Measurements from ENCODE around the gene AGBL1.
"Not testable (repeated sequence)": the region's sequence is repeated elsewhere in the genome, so short reads cannot be mapped to it uniquely, and the experiment has no call there.

The AGBL1 gene

GRCh38 chr15:86505951-86506350 lies 426.3 kb downstream of the AGBL1 start:
- DNase-seq (ENCODE audit: low read depth in 2 of 2), result no peak

- DNase-seq (ENCODE audit: low read depth in 2 of 2), result no peak
These were observed 426.7 kb downstream of the AGBL1 start for GRCh38 chr15:86506401-86506800.

GRCh38 chr15:86515625-86516024 lies 436.0 kb downstream of the AGBL1 start:
- DNase-seq (ENCODE audit: low read depth in 2 of 2), result no peak

GRCh38 chr15:86522721-86523120 lies 443.1 kb downstream of the AGBL1 start:
- DNase-seq (ENCODE audit: low read depth in 2 of 2), result no peak

- no peak for DNase-seq (ENCODE audit: low read depth in 2 of 2)
These were observed 447.4 kb downstream of the AGBL1 start for GRCh38 chr15:86526938-86527690.

- DNase-seq (ENCODE audit: low read depth in 2 of 2), result not testable (repeated sequence)
These were observed 448.4 kb downstream of the AGBL1 start for GRCh38 chr15:86528094-86528493.

- DNase-seq (ENCODE audit: low read depth in 2 of 2), result no peak
These were observed 458.5 kb downstream of the AGBL1 start for GRCh38 chr15:86538141-86538540.

- no peak for DNase-seq (ENCODE audit: low read depth in 2 of 2)
These were observed 461.3 kb downstream of the AGBL1 start for GRCh38 chr15:86540840-86541467.

GRCh38 chr15:86541540-86541939 lies 461.9 kb downstream of the AGBL1 start:
- no peak for DNase-seq (ENCODE audit: low read depth in 2 of 2)

GRCh38 chr15:86550075-86550474 lies 470.4 kb downstream of the AGBL1 start:
- DNase-seq (ENCODE audit: low read depth in 2 of 2), result no peak

GRCh38 chr15:86553108-86553507 lies 473.4 kb downstream of the AGBL1 start:
- DNase-seq (ENCODE audit: low read depth in 2 of 2), result no peak

- DNase-seq (ENCODE audit: low read depth in 2 of 2), result no peak
These were observed 475.4 kb downstream of the AGBL1 start for GRCh38 chr15:86555098-86555497.

- DNase-seq (ENCODE audit: low read depth in 2 of 2), result no peak
These were observed 476.3 kb downstream of the AGBL1 start for GRCh38 chr15:86555939-86556338.

- no peak for DNase-seq (ENCODE audit: low read depth in 2 of 2)
These were observed 476.8 kb downstream of the AGBL1 start for GRCh38 chr15:86556396-86557017.

- DNase-seq (ENCODE audit: low read depth in 2 of 2), result no peak
These were observed 477.4 kb downstream of the AGBL1 start for GRCh38 chr15:86557018-86557550.

- no peak for DNase-seq (ENCODE audit: low read depth in 2 of 2)
These were observed 478.6 kb downstream of the AGBL1 start for GRCh38 chr15:86558252-86558651.

GRCh38 chr15:86558686-86559085 lies 479.0 kb downstream of the AGBL1 start:
- no peak for DNase-seq (ENCODE audit: low read depth in 2 of 2)

- no peak for DNase-seq (ENCODE audit: low read depth in 2 of 2)
These were observed 488.7 kb downstream of the AGBL1 start for GRCh38 chr15:86568378-86568777.

- no peak for DNase-seq (ENCODE audit: low read depth in 2 of 2)
These were observed 491.1 kb downstream of the AGBL1 start for GRCh38 chr15:86570738-86571137.

- DNase-seq (ENCODE audit: low read depth in 2 of 2), result no peak
These were observed 492.2 kb downstream of the AGBL1 start for GRCh38 chr15:86571873-86572272.

GRCh38 chr15:86572368-86572841 lies 492.7 kb downstream of the AGBL1 start:
- DNase-seq (ENCODE audit: low read depth in 2 of 2), result no peak

- DNase-seq (ENCODE audit: low read depth in 2 of 2), result no peak
These were observed 493.8 kb downstream of the AGBL1 start for GRCh38 chr15:86573476-86573875.

GRCh38 chr15:86588413-86588812 lies 508.7 kb downstream of the AGBL1 start:
- DNase-seq (ENCODE audit: low read depth in 2 of 2), result no peak
